ENCODE data around the gene P2RY14.

GRCh38 chr3:151283907-151284461 lies 5.6 kb upstream of the P2RY14 start:
- TF ChIP-seq ZNF264 (CRISPR knock-in tag; IDR thresholded peaks at IDR 0.05) (no peak), ZNF333 (CRISPR knock-in tag; IDR thresholded peaks at IDR 0.05; ENCODE audit: borderline replicate concordance) (no peak)
- TF ChIP-seq, protein P1, sequence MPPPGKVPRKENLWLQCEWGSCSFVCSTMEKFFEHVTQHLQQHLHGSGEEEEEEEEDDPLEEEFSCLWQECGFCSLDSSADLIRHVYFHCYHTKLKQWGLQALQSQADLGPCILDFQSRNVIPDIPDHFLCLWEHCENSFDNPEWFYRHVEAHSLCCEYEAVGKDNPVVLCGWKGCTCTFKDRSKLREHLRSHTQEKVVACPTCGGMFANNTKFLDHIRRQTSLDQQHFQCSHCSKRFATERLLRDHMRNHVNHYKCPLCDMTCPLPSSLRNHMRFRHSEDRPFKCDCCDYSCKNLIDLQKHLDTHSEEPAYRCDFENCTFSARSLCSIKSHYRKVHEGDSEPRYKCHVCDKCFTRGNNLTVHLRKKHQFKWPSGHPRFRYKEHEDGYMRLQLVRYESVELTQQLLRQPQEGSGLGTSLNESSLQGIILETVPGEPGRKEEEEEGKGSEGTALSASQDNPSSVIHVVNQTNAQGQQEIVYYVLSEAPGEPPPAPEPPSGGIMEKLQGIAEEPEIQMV (CRISPR knock-in tag; IDR thresholded peaks at IDR 0.05; ENCODE audit: low read depth): no peak

Data from HepG2 (cell line).